HEK293 (cell line): Measurements from ENCODE around the gene PKMYT1.

Experiments used
- CTCF ChIA-PET: fragments of 350-600 bp; formaldehyde crosslinking; extraction: SDS; loops from one replicate; lab custom pipeline; 2021; ENCODE audit warnings: antibody characterized with exemption; lab: Yijun Ruan, JAX
- POLR2A ChIA-PET: fragments of 300-600 bp; formaldehyde crosslinking; extraction: SDS; loops from one replicate; lab custom pipeline; 2020; ENCODE audit warnings: antibody characterized with exemption, inconsistent platforms; lab: Yijun Ruan, JAX
- H3K27ac ChIP-seq: fragments of 200-500 bp; sonication (Bioruptor generic); 2 replicates; pipeline ENCODE4 v1.5.1; 2014; ENCODE audit warnings: low read depth, low read length, control low read depth, inconsistent platforms; ENCODE audit errors: extremely low read depth
- H3K36me3 ChIP-seq, 2 experiments: fragments of 200-500 bp in 1 of 2; sonication (Bioruptor generic) in 1 of 2; 1 replicate in 1 of 2; 2 replicates in 1 of 2; pipeline ENCODE4 v1.5.1; 2014 to 2017; ENCODE audit warnings: inconsistent platforms in 2 of 2, low read length in 2 of 2; ENCODE audit not compliant: control insufficient read depth in 2 of 2, insufficient read depth in 1 of 2
- H3K4me1 ChIP-seq: fragments of 200-500 bp; sonication (Bioruptor generic); 2 replicates; pipeline ENCODE4 v1.5.1; 2014; ENCODE audit warnings: mild to moderate bottlenecking, low read length, inconsistent platforms; ENCODE audit not compliant: control insufficient read depth, insufficient read depth
- H3K4me3 ChIP-seq: 2 replicates; pipeline ENCODE4 v1.5.1; 2011; ENCODE audit warnings: low read depth, mild to moderate bottlenecking, control low read depth, low read length, moderate library complexity
- H3K9me3 ChIP-seq: fragments of 200-500 bp; sonication (Bioruptor generic); 2 replicates; pipeline ENCODE4 v1.5.1; 2014; ENCODE audit warnings: low read depth, low read length, inconsistent platforms; ENCODE audit not compliant: control insufficient read depth, insufficient read depth
- AEBP2 ChIP-seq: fragments of 450-650 bp; formaldehyde crosslinking; IDR thresholded peaks from 2 replicates; pipeline ENCODE4 v1.5.1; 2016; ENCODE audit warnings: missing biosample characterization, missing genetic modification characterization, borderline replicate concordance
- EGR2 ChIP-seq: fragments of 450-650 bp; formaldehyde crosslinking; IDR thresholded peaks from 2 replicates; pipeline ENCODE4 v1.5.1; 2016; ENCODE audit warnings: low read depth, missing biosample characterization, missing genetic modification characterization
- GLIS1 ChIP-seq: fragments of 450-650 bp; formaldehyde crosslinking; IDR thresholded peaks from 2 replicates; pipeline ENCODE4 v1.5.1; 2016; ENCODE audit warnings: missing biosample characterization, missing genetic modification characterization
- GLIS2 ChIP-seq: fragments of 450-650 bp; formaldehyde crosslinking; IDR thresholded peaks from 2 replicates; pipeline ENCODE4 v1.5.1; 2016; ENCODE audit warnings: missing biosample characterization, missing genetic modification characterization
- HOXA7 ChIP-seq: sonication (generic); formaldehyde crosslinking; IDR thresholded peaks from 2 replicates; pipeline ENCODE4 v1.8.1; 2022; ENCODE audit warnings: missing genetic modification reagents, borderline replicate concordance
- KLF9 ChIP-seq: fragments of 450-650 bp; formaldehyde crosslinking; IDR thresholded peaks from 2 replicates; pipeline ENCODE4 v1.5.1; 2016; ENCODE audit warnings: missing biosample characterization, missing genetic modification characterization, low read depth
- MEIS1 ChIP-seq: sonication (generic); formaldehyde crosslinking; IDR thresholded peaks from 2 replicates; pipeline ENCODE4 v1.8.1; 2022; ENCODE audit warnings: missing genetic modification reagents, mild to moderate bottlenecking, borderline replicate concordance
- PATZ1 ChIP-seq: fragments of 450-650 bp; formaldehyde crosslinking; IDR thresholded peaks from 2 replicates; pipeline ENCODE4 v1.5.1; 2016; ENCODE audit warnings: missing biosample characterization, missing genetic modification characterization
- PRDM1 ChIP-seq: fragments of 450-650 bp; formaldehyde crosslinking; IDR thresholded peaks from 2 replicates; pipeline ENCODE4; 2016; ENCODE audit warnings: missing biosample characterization, missing genetic modification characterization
- REPIN1 ChIP-seq: fragments of 450-650 bp; formaldehyde crosslinking; IDR thresholded peaks from 2 replicates; pipeline ENCODE4 v1.5.1; 2017; ENCODE audit warnings: missing biosample characterization, missing genetic modification characterization, low read depth
- ZBTB7A ChIP-seq: fragments of 450-650 bp; formaldehyde crosslinking; IDR thresholded peaks from 2 replicates; pipeline ENCODE4 v1.5.1; 2016; ENCODE audit warnings: low read depth, missing biosample characterization, missing genetic modification characterization
- ZFP41 ChIP-seq: fragments of 450-650 bp; formaldehyde crosslinking; IDR thresholded peaks from 2 replicates; pipeline ENCODE4 v1.5.1; 2016; ENCODE audit warnings: missing biosample characterization, missing genetic modification characterization, borderline replicate concordance
- ZNF10 ChIP-seq: fragments of 450-650 bp; formaldehyde crosslinking; IDR thresholded peaks from 2 replicates; pipeline ENCODE4 v1.5.1; 2017; ENCODE audit warnings: missing biosample characterization, missing genetic modification characterization
- ZNF114 ChIP-seq: fragments of 450-650 bp; formaldehyde crosslinking; IDR thresholded peaks from 2 replicates; pipeline ENCODE4 v1.5.0; 2017; ENCODE audit warnings: missing biosample characterization, missing genetic modification characterization
- ZNF184 ChIP-seq: fragments of 450-650 bp; IDR thresholded peaks from 2 replicates; pipeline ENCODE4 v1.5.1; 2018; ENCODE audit warnings: missing biosample characterization, mild to moderate bottlenecking, missing genetic modification characterization
- ZNF223 ChIP-seq: fragments of 450-650 bp; formaldehyde crosslinking; IDR thresholded peaks from 2 replicates; pipeline ENCODE4 v1.5.1; 2016; ENCODE audit warnings: missing biosample characterization, missing genetic modification characterization
- ZNF248 ChIP-seq: fragments of 450-650 bp; formaldehyde crosslinking; IDR thresholded peaks from 2 replicates; pipeline ENCODE4 v1.5.1; 2017; ENCODE audit warnings: missing biosample characterization, missing genetic modification characterization
- ZNF423 ChIP-seq: fragments of 450-650 bp; formaldehyde crosslinking; IDR thresholded peaks from 2 replicates; pipeline ENCODE4 v1.5.1; 2016; ENCODE audit warnings: missing biosample characterization, missing genetic modification characterization
- ZNF621 ChIP-seq: fragments of 450-650 bp; formaldehyde crosslinking; IDR thresholded peaks from 2 replicates; pipeline ENCODE4 v1.5.1; 2017; ENCODE audit warnings: missing biosample characterization, missing genetic modification characterization
- ZNF626 ChIP-seq: fragments of 450-650 bp; sonication (Bioruptor Pico); formaldehyde crosslinking; IDR thresholded peaks from 2 replicates; pipeline ENCODE4 v1.5.1; 2018; ENCODE audit warnings: missing biosample characterization, missing genetic modification characterization, inconsistent platforms
- ZNF677 ChIP-seq: fragments of 450-650 bp; IDR thresholded peaks from 2 replicates; pipeline ENCODE4 v1.5.0; 2018; ENCODE audit warnings: missing biosample characterization, mild to moderate bottlenecking, missing genetic modification characterization, moderate library complexity
- ZNF747 ChIP-seq: fragments of 450-650 bp; formaldehyde crosslinking; IDR thresholded peaks from 2 replicates; pipeline ENCODE4 v1.5.1; 2016; ENCODE audit warnings: missing biosample characterization, missing genetic modification characterization
- ZNF791 ChIP-seq: fragments of 450-650 bp; formaldehyde crosslinking; IDR thresholded peaks from 2 replicates; pipeline ENCODE4 v1.5.1; 2016; ENCODE audit warnings: missing biosample characterization, missing genetic modification characterization
- ZXDB ChIP-seq: fragments of 450-650 bp; formaldehyde crosslinking; IDR thresholded peaks from 2 replicates; pipeline ENCODE4 v1.5.1; 2016; ENCODE audit warnings: missing biosample characterization, missing genetic modification characterization
- TF ChIP-seq, protein P1 (sequence below): fragments of 450-650 bp; formaldehyde crosslinking; IDR thresholded peaks from 2 replicates; pipeline ENCODE4 v1.5.1; 2017; ENCODE audit warnings: missing biosample characterization, missing genetic modification characterization

PKMYT1 gene

GRCh38 chr16:2963074-2963722, 17.0 kb downstream of the PKMYT1 start (continued):
- no peak for TF ChIP-seq ZNF747 (tag by site-specific recombination)
- no peak for TF ChIP-seq ZFP41 (tag by site-specific recombination)
- no peak for TF ChIP-seq ZNF626
- no peak for TF ChIP-seq ZNF223 (tag by site-specific recombination)
- peak; percentile 58 for TF ChIP-seq EGR2 (tag by site-specific recombination)
- no peak for TF ChIP-seq ZNF10 (tag by site-specific recombination)
- no peak for TF ChIP-seq ZBTB7A (tag by site-specific recombination)
- TF ChIP-seq, protein P1, sequence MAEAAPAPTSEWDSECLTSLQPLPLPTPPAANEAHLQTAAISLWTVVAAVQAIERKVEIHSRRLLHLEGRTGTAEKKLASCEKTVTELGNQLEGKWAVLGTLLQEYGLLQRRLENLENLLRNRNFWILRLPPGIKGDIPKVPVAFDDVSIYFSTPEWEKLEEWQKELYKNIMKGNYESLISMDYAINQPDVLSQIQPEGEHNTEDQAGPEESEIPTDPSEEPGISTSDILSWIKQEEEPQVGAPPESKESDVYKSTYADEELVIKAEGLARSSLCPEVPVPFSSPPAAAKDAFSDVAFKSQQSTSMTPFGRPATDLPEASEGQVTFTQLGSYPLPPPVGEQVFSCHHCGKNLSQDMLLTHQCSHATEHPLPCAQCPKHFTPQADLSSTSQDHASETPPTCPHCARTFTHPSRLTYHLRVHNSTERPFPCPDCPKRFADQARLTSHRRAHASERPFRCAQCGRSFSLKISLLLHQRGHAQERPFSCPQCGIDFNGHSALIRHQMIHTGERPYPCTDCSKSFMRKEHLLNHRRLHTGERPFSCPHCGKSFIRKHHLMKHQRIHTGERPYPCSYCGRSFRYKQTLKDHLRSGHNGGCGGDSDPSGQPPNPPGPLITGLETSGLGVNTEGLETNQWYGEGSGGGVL (tag by site-specific recombination) = peak; percentile 73
- no peak for TF ChIP-seq ZXDB (tag by site-specific recombination)
- no peak for TF ChIP-seq ZNF423 (tag by site-specific recombination)

DNA sequence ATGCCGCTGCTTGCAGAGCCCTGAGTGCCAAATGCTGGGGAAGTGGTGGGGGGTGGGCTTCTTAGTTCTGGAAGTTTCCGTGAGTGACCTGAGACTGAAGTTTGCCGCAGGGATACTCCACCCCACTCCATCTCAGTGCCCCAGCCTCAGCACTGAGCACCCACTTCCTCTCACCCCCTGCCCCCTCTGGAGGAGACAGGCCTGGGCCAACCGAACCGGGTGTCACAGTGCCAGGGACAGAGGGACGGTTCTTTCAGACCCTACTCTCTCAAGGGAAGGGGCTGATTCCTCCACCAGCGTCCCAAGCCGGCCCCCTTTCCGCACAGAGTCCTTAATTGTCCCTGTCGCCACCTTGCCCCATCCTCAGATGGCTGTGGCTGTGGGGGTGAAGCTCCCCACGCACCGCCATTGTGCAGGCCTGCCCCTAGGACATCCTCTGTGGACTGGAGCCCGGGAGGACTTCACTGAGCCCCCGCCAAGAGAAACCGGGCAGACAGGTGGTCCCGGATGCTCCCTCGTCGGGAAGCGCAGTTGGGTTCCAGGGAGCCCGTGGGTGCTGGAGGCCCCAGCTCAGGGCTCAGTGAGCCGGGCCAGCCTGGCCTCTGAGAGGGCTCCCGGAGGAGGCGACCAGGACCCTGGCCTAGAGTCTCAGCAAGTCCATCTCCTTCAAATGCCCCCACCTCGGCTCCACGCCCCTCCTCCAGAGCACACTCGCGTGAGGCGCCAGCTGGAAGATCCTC, 17.7 kb downstream of the PKMYT1 start:
- CTCF ChIA-PET = interaction anchor here (0.5 to 2.0 kb wide), 16 partner anchors 9 to 980 kb away, joined by 3 to 9 read pairs (median 4); partner anchors contain the start of genes ELOB and PKMYT1
- H3K4me3 ChIP-seq = no peak overlapping the region
- H3K9me3 ChIP-seq = no peaks in the 10 kb centered on the region
- POLR2A ChIA-PET = interaction anchor here (1.5 kb wide), 1 partner anchor 27 kb away, joined by 4 read pairs; no protein-coding TSS in a partner anchor
- H3K36me3 ChIP-seq = no peaks in the 10 kb centered on the region
- no peak overlapping the region for H3K27ac ChIP-seq
- peaks cover 6% of the 10 kb centered on the region for H3K4me1 ChIP-seq
- TF ChIP-seq PATZ1 (tag by site-specific recombination) (0 out of 2 replicates have a peak, but pooled peaks have one; percentile 46), ZNF248 (tag by site-specific recombination) (no peak)

DNA sequence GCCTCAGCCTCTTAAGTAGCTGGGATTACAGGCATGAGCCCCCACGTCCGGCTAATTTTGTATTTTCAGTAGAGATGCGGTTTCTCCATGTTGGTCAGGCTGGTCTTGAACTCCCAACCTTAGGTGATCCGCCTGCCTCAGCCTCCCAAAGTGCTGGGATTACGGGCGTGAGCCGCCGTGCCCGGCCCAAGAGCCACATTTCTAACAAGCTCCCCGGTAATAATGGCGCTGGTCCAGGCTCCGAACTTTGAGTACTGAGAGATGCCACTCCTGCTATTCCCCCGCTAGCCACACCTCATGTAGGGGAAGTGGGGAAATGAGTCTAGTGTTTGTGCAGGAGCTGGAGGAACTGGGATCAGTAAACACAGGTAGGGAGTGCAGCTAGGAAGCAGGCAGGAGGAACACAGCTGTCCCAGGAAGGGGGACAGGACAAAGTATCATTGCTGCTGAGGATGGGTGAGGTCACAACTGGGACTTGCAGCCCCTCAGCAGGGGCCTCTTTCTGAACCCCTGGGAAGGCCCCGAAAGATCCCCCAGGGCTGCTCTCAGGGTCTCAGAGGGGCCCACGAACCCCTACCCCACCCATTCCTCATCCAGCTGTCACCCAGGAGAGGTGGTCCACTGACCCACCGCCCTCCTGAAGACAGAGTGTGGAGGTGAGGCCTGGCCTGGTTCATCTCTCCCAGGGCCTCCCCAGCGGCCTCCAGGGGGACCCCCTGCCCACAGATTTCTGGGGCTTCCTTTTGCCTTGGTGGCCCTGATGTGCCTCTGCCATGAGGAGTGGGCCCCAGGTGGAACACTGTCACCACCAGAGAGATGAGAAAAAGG, 19.8 kb downstream of the PKMYT1 start:
- peaks cover 6% of the 10 kb centered on the region for H3K4me1 ChIP-seq
- H3K4me3 ChIP-seq = no peak overlapping the region
- H3K36me3 ChIP-seq = no peaks in the 10 kb centered on the region
- ChIA-PET POLR2A (no interaction called here), CTCF (interaction anchor here (0.6 to 1.9 kb wide), 8 partner anchors 10 to 704 kb away, joined by 3 to 7 read pairs (median 4); no protein-coding TSS in a partner anchor)
- no peak overlapping the region for H3K27ac ChIP-seq
- no peaks in the 10 kb centered on the region for H3K9me3 ChIP-seq
- no peak for TF ChIP-seq REPIN1
- TF ChIP-seq ZNF114 (tag by site-specific recombination) = no peak
- TF ChIP-seq MEIS1 (CRISPR knock-in tag) = no peak
- no peak for TF ChIP-seq ZNF621 (tag by site-specific recombination)
- no peak for TF ChIP-seq KLF9
- TF ChIP-seq ZNF184 (tag by site-specific recombination) = no peak
- TF ChIP-seq AEBP2 (tag by site-specific recombination) = no peak
- no peak for TF ChIP-seq ZNF677 (tag by site-specific recombination)
- 0 out of 2 replicates have a peak, but pooled peaks have one; percentile 19 for TF ChIP-seq GLIS2 (tag by site-specific recombination)
- TF ChIP-seq ZNF791 = no peak
- TF ChIP-seq GLIS1 (tag by site-specific recombination) = peak; percentile 53
- TF ChIP-seq HOXA7 (CRISPR knock-in tag) = no peak
- no peak for TF ChIP-seq PRDM1 (tag by site-specific recombination)
